OCI-LY1 (cell line): ENCODE results near the gene SLC33A1.

Experiments
- H2AFZ ChIP-seq: fragments of 200-600 bp; sonication (generic), shearing (Covaris generic); 2 replicates; pipeline ENCODE4 v1.6.0; 2014; ENCODE audit warnings: antibody characterized with exemption, mild to moderate bottlenecking, low read length
- H3F3A ChIP-seq: fragments of 200-600 bp; sonication (generic), shearing (Covaris generic); 2 replicates; pipeline ENCODE4 v1.6.0; 2014; ENCODE audit warnings: mild to moderate bottlenecking, antibody characterized with exemption, low read length, moderate library complexity; ENCODE audit not compliant: insufficient read depth
- H3K27ac ChIP-seq: fragments of 200-600 bp; sonication (generic); 2 replicates; pipeline ENCODE4 v1.5.1; 2014; ENCODE audit warnings: low read length, mixed run types, mild to moderate bottlenecking, low read depth; ENCODE audit not compliant: poor library complexity, severe bottlenecking
- H3K27me3 ChIP-seq: fragments of 200-600 bp; sonication (generic); 2 replicates; pipeline ENCODE4 v1.6.0; 2014; ENCODE audit warnings: antibody characterized with exemption, mild to moderate bottlenecking, low read length, moderate library complexity; ENCODE audit not compliant: insufficient read depth
- H3K36me3 ChIP-seq: fragments of 200-600 bp; sonication (generic); 2 replicates; pipeline ENCODE4 v1.6.1; 2014; ENCODE audit warnings: mild to moderate bottlenecking, antibody characterized with exemption, low read length, moderate library complexity, mixed read lengths; ENCODE audit not compliant: insufficient read depth
- H3K4me1 ChIP-seq: fragments of 200-600 bp; sonication (generic); 2 replicates; pipeline ENCODE4 v1.5.1; 2014; ENCODE audit warnings: mild to moderate bottlenecking, low read length, moderate library complexity; ENCODE audit not compliant: insufficient read depth, severe bottlenecking
- H3K4me2 ChIP-seq: fragments of 200-600 bp; sonication (generic), shearing (Covaris generic); 2 replicates; pipeline ENCODE4 v1.6.1; 2014; ENCODE audit warnings: low read length
- H3K4me3 ChIP-seq: fragments of 200-600 bp; sonication (generic); 2 replicates; pipeline ENCODE4 v1.5.1; 2014; ENCODE audit warnings: low read length, low read depth, mild to moderate bottlenecking, mixed read lengths; ENCODE audit not compliant: poor library complexity, severe bottlenecking
- H3K79me2 ChIP-seq: fragments of 200-600 bp; shearing (Covaris generic); 2 replicates; pipeline ENCODE4 v1.6.1; 2016; ENCODE audit warnings: mixed run types, low read length, mixed read lengths; ENCODE audit not compliant: insufficient read depth
- H3K9ac ChIP-seq: fragments of 200-600 bp; sonication (generic), shearing (Covaris generic); 2 replicates; pipeline ENCODE4 v1.6.1; 2014; ENCODE audit warnings: mild to moderate bottlenecking, low read length, mixed read lengths
- H3K9me2 ChIP-seq: fragments of 200-600 bp; sonication (generic), shearing (Covaris generic); 2 replicates; pipeline ENCODE4 v1.6.1; 2014; ENCODE audit warnings: low read depth, mild to moderate bottlenecking, low read length, mixed read lengths
- H3K9me3 ChIP-seq: fragments of 200-600 bp; shearing (Covaris generic); 2 replicates; pipeline ENCODE4 v1.6.1; 2014; ENCODE audit warnings: low read length, mixed read lengths
- H4K20me1 ChIP-seq: fragments of 200-600 bp; sonication (generic), shearing (Covaris generic); 2 replicates; pipeline ENCODE4 v1.6.0; 2016; ENCODE audit warnings: mild to moderate bottlenecking, low read length; ENCODE audit not compliant: insufficient read depth
- CTCF ChIP-seq: fragments of 200-600 bp; sonication (generic), shearing (Covaris generic); IDR thresholded peaks from 2 replicates; pipeline ENCODE4 v1.5.1; 2017; ENCODE audit warnings: mild to moderate bottlenecking, antibody characterized with exemption, low read length, moderate library complexity, mixed read lengths
- EZH2 ChIP-seq: fragments of 200-600 bp; sonication (generic), shearing (Covaris generic); IDR thresholded peaks from 2 replicates; pipeline ENCODE4 v1.8.0; 2017; ENCODE audit warnings: borderline replicate concordance, mixed run types, mild to moderate bottlenecking, antibody characterized with exemption, low read length, moderate library complexity, mixed read lengths

Gene SLC33A1

DNA sequence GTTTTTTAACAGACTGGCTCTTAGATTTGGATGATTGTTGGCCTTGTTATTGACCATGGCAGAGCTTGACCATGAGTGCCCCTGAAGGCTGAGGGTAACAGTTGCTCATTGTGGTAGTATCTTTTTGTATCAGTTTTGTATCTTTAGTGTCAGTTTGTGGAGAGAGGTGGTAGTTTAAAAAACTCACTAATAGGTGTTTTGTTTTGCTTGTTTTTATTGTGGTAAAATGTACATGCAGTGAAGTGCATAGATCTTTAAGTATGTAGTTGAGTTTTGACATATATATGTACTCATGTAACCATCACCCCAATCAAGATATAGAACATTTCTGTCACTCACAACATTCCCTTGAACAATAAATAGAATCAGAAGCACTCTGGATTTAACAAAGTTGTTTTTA lies 26.1 kb upstream of the SLC33A1 start:
- no peak overlapping the region for H3K4me3 ChIP-seq
- no peaks in the 10 kb centered on the region for H3K9me3 ChIP-seq
- no peak overlapping the region for H2AFZ ChIP-seq
- H3K4me1 ChIP-seq, result peaks cover 42% of the 10 kb centered on the region
- no peaks in the 10 kb centered on the region for H3F3A ChIP-seq
- H3K27me3 ChIP-seq, result no peaks in the 10 kb centered on the region
- TF ChIP-seq CTCF (no peak), EZH2 (no peak)
- H3K9me2 ChIP-seq, result no peaks in the 10 kb centered on the region
- H3K27ac ChIP-seq, result no peak overlapping the region
- no peak overlapping the region for H3K9ac ChIP-seq
- no peak overlapping the region for H3K4me2 ChIP-seq
- H3K79me2 ChIP-seq, result peaks cover 100% of the 10 kb centered on the region
- H4K20me1 ChIP-seq, result peaks cover 5% of the 10 kb centered on the region; the same call in 1 of the 2 replicates
- H3K36me3 ChIP-seq, result peaks cover 4% of the 10 kb centered on the region; the same call in 1 of the 2 replicates

GRCh38 chr3:155876503-155876902 lies 22.3 kb upstream of the SLC33A1 start:
- Histone ChIP-seq H3K27me3 (no peaks in the 10 kb centered on the region), H3K9me3 (no peaks in the 10 kb centered on the region), H3K4me1 (peaks cover 45% of the 10 kb centered on the region), H3K4me3 (no peak overlapping the region), H3K9me2 (no peaks in the 10 kb centered on the region), H3K27ac (no peak overlapping the region), H4K20me1 (no peaks in the 10 kb centered on the region; the same call in none of the 2 replicates), H3K79me2 (peaks cover 100% of the 10 kb centered on the region), H3K9ac (no peak overlapping the region), H3F3A (no peaks in the 10 kb centered on the region), H3K4me2 (no peak overlapping the region; the same call in 1 of the 2 replicates), H3K36me3 (peaks cover 4% of the 10 kb centered on the region; the same call in 1 of the 2 replicates), H2AFZ (no peak overlapping the region)
- TF ChIP-seq EZH2, result no peak
- no peak for TF ChIP-seq CTCF

GRCh38 chr3:155876037-155876436 lies 21.8 kb upstream of the SLC33A1 start:
- Histone ChIP-seq H3K27ac (no peak overlapping the region), H3K36me3 (peaks cover 4% of the 10 kb centered on the region; the same call in 1 of the 2 replicates), H3K79me2 (peaks cover 100% of the 10 kb centered on the region), H3K9me3 (no peaks in the 10 kb centered on the region), H3K27me3 (no peaks in the 10 kb centered on the region), H3K4me3 (no peak overlapping the region), H3F3A (no peaks in the 10 kb centered on the region), H4K20me1 (no peaks in the 10 kb centered on the region; the same call in none of the 2 replicates), H3K4me1 (peaks cover 40% of the 10 kb centered on the region), H3K4me2 (no peak overlapping the region; the same call in 1 of the 2 replicates), H2AFZ (no peak overlapping the region), H3K9ac (no peak overlapping the region), H3K9me2 (no peaks in the 10 kb centered on the region)
- TF ChIP-seq CTCF (no peak), EZH2 (no peak)
